HG03575 (cell line): ENCODE results near the gene FXYD6.

ENCODE experiments used
- ATAC-seq: cut with Tn5 transposase; IDR thresholded peaks from one replicate; pipeline ENCODE4 v1.9.1; 2021; ENCODE audit not compliant: unreplicated experiment, insufficient number of reproducible peaks, low FRiP score; ENCODE audit errors: extremely low read depth

FXYD6 gene

DNA sequence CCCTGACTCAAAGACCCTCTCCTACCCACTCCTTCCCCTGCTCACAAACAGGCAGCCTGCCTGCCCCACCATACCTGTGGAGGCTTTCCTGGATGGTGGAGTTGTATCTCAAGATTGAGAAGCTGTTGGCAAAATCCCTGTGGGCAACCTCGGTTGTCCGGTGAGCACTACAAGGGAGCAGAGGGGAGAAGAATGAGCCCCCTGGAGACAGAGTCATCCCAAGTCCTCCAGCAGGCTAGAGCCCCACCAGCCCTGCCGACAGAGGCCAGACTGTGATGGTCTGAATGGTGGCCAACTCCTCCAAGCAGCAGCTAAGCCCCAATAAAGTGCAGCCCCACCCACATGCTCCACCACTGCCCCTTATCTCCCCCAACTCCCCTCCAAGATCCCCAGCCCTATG is 35.2 kb upstream of the FXYD6 start:
- no peak for ATAC-seq

DNA sequence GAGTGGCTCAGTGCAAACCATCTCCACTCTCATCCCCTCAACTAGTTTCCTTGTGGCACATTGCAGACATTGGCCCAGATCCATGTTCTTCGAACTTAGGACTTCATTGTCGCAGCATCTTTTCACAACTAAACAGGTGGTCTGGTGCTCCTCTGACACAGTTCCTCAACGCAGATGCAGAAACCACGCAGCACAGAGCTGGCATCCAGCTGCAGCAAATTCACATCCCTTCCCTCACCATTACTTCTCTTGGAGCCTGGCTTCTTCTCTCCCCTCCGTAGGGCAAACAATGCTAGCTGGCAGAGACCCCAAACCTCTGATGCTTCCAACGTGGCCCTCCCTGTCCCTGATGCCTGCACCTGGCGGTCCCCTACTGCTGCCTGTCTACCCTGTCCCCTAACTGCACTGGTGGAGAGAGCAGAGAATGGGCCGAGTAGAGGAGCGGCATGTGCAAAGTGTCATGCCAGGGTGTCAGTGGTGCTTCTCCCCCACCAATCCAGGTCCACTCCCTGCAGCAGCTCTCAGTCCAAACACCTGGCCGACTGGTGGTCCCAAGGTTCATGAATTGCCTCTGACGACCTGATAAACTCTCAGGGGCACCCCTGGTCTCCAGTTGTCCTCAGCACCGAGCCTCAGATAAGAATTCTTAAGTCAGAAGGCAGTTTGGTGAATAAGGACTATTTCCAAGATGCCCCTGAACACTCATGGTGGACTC is 34.6 kb upstream of the FXYD6 start:
- no peak for ATAC-seq

DNA sequence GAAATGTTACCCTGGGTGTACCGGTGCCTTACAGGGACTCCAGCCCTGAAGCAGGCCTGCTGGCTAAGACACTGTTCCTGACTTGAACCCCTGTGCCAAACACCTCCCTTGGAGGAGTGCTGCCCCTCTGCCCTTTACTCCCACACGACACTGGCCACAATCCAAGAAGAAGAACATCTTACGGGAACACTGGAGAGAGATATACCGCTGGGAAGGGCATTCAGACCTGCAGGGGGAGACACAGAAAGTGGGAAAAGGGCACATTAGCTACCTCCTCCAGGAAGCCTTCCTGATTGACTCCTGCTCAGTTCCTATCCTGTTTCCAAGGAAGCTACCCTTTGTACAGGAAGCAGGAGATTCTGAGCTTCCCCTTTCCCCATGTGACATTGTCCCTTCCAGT is 34.1 kb upstream of the FXYD6 start:
- ATAC-seq: no peak

DNA sequence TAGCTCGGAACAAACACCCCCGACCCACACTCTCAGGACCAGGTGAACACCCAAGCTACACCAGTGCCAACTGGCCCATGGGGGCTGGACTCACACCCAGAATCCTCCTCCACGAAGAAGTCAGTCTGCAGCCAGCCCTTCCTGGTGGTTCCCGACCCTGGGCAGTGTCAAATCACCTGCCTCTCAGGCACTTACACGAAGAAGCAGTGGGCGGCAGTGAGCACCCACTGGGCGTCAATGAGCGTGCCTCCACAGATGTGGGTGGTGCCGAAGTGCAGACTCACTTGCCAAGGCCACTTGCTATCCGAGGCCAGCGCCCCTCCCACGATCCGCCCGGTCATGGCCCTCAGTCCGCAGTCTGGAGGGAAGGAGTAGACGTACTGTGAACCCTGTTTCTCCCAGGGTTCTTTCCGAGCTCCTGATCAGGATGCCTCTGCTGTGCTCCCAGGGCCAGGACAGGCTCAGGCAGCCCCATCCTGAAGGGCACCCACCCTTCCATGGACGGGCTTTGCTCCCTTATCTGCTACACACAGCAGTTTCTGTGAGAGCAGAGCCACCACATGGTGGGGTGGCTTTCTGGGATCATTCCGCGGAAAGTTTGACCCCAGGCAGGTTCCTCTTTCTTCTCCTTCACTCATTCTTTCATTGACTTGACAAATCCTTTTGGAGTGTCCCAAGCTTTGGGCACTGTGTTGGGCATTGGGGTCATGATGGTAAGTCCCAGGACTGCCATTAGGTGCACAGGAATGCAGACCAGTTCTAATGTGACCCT is 33.3 kb upstream of the FXYD6 start:
- no peak for ATAC-seq

DNA sequence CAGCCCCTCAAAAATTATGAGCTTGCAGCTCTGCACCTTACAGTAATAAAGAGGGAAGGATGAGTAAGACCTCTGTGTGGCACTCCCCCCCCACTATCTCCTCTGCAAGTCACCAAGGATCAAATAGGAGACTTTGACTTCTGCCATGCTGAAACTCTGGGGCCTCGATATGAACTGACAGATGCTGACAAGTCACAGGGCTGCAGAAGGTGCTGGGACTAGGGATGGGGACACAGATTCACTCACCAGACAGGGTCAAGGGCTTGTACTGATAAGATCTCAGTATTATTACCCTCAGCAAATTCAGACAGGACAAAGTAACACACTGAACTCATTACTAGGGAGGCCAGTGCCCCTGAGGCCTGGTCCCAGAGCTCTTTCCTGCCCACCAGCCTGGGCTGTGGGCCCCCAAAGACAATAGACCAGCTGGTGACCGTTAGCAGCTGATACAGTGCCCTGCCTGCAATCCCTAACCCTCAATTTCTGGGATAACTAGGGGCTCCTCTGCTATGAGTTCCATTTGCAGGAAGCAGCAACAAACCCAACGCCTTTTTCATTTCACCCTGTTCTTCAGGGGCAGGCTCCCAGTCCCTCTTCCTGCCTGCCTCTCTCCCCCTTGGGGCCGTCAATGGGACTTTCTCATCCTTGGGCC is 32.6 kb upstream of the FXYD6 start:
- no peak for ATAC-seq

DNA sequence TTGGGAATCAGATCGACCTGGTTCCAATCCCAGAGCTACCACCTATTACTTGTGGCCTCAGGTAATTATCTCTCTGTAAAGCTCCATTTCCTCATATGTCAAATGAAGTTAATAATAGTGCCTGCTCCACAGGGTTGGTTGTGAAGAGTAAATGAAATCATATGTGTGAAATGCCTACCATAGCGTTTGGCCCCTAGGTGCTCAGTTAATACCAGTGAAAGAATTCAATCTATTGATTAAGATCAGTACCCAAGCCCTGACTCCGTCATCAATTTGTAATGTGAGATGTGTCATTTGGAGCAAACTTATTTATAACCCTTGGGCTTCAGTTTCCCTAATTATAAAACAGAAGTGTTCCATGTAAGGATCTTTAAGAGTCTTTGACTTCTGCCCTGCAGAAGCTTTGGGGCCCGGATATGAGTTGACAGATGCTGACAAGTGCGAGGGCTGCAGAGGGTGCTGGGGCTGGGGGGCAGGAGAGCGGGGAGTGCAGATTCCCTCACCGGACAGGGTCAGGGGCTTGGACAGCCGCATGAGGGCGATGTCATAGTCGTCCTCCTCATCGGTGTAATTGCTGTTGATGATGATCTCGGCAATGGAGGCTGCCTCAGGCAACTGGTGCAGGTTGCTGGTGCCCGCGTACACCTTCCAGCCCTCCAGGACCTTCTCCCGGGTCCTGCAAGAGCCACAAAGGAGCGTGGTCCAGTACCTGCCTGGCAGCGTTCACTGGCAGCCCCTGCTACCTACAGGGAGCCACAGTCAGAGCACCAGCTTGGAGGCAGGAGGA is 31.8 kb upstream of the FXYD6 start:
- ATAC-seq: no peak

DNA sequence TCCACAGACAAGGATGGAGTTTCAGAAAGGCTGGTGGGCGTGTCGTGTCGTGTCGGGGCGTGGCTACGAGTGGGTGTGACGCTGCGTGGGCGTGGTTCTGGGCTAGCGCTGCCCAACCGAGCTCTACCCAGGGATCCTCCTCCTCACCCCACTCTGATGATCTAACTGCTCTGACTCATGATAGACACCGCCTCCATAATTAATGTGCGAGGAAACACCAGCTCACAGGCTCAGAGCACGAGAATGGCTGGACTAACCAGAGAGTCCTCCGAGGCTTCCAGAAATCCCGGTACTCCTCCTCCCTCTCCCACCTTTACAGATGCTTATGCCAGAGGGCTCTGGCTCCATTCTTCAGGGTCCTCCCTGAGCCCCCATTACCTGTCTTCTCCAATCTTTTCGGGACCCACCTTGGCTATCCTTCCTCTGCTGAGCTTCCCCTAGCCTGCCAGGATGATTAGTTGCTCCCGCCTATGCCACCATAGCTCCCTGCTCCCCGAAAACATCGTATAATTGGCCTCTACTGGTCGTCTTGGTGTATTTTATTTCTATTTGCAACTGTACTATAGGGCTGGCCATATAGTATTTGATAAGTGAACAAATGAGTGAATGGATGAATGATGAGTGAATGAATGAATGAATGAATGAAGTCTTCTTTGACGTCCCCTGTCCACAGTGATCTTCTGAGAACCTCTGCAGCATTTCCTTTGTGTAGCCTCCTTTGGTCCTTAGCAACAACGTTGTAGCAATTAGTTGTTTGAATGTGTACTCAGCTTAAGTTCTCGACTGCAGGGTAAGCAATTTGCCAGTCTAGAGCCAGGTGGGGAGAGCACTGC is 31.0 kb upstream of the FXYD6 start:
- no peak for ATAC-seq

DNA sequence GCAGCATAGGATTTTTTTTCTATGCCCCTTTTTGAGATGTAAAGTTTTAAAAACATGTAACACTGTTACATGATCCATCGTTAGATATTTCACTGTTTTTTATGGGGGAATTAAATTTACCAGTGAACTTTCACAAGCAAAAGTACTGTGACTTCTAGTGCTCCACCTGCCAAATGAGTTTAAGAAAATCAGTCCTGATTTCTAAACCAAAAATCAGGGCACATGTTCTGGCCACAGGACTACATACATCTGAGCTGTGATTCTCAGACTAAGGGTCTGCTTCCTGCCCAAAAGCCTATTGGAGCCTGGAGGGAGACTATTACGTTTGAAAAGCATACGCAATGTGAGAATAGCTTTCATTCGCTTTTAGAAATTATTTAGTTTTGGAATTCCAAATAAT is 30.3 kb upstream of the FXYD6 start:
- ATAC-seq: no peak

DNA sequence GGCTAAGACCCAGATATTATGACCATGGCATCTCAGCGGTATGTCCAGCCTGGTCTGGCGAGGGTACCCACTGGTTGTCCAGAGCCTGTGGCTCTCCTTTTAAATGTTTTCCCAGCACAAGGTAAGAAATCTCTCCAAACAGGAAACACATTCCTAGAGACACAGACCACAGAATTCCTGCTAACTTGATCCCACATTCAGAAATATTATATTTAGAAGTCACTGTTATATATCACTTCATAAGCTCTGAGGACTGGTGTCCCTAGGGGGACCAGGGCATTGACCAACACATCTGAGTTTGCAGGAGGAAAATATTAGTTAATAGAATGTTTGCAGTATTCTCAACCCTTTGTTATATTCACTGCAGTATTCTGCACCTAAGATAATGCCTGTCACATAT is 29.7 kb upstream of the FXYD6 start:
- no peak for ATAC-seq

DNA sequence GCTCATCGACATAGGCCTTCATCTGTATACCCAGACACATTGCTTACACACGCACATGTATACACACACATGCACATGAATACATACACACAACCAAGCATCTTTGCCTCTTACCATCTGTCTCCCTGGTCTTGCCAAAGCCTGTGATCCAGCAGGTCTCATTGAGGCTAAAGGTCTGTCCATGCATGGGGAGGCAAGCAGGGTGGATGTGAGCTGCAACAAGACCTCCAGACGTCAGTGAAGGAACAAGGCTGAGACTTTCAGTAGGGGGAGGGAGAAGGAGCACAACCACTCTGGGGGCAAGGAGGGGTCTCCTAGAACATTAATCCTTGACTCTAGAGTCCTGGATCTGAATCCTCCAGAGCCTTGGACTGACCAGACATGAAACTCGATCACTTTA is 29.1 kb upstream of the FXYD6 start:
- no peak for ATAC-seq

DNA sequence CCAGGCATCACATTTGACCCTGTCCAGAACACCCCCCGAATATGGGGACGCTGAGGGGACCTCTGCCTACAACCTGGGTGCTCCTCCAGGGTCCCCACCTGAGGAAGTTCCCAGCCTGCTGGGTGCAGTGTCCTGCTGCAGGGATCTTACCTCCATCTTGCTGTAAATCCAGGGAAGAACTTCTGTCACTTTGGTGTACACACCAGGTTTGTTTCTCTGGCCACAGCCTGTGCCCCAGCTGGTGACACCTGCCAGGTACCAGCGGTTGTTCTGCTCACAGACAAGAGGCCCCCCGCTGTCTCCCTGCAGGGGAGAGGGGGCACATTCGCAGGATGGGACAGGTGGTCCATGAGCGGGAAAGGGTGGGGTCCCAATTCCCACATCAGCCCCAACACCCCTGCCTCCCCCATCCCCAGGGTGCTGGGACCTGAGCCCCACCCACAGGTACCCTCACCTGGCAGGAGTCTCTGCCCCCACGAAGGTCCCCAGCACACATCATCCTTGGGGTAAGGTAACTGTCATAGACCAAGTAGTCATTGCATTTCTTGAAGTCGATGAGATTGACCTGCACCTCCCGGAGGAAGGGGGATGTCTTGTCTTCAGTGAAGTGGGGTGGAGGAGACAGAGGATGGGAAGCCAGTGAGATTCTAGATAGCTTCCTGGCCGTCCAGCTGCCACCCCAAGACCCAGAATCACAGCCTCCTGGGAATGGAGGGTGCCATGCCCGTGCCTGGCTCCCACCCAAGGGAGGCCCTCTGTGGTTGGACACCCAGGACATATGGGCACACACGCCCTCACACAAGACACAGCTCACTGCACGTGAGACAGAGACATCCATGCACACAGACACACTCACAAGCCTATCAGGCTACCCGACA is 27.3 kb upstream of the FXYD6 start:
- no peak for ATAC-seq

DNA sequence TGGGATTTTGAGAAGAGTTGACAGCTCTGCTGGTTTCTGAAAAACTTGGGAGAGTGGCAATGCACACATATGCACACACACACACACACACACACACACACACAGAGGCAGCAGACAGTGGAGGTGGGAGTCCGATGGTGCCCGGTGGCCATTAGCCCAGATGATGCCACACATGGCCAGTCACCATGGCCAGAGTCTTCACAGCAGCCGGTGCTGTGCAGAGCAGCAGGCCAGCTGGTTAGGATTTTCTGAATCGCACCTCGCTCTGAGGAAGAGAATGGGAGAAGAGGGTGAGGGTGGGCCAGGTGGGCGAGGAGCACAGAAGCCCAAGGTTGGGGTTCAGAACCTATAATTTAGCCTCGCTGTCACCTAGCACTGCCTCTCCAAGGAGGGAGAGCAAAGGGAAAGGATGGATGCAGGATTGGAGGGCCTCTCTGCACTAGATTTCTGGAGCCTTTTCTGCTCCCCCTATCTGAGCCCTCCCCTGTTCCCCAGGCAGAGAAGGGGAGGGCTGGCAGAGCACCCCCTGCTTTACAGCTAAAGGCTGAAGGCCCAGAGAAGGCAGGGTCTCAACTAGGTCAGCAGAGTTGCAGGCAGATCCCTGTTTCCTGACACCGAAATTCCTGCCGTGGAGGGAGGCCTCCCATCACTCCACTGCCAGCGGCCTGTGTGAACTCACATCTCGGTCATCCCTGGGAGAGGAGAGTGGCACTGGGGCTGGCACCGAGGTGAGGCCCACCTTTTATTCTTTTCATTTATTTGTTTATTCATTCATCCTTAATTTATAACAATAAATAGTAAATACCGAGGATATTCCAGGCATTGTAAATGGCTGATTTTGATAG is 25.8 kb upstream of the FXYD6 start:
- ATAC-seq: no peak

DNA sequence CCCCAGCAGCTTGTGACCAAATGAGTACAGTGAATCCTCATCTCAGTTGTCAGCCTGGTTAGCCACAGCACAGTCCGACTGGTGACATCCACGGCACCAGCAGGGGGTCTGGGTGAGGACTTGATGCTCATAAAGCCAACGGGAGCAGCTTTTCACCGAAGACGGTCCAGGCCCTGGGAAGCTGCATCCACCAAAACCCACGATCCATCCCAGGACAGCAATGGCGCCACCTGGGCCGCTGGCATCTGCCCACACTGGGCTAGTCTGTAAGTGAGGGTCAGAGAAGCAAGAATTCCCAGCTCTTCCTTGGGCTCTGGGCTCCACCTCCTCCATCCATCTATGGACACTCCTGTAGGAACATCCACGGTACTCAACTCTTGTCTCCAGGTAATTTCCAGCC is 25.1 kb upstream of the FXYD6 start:
- ATAC-seq: no peak

DNA sequence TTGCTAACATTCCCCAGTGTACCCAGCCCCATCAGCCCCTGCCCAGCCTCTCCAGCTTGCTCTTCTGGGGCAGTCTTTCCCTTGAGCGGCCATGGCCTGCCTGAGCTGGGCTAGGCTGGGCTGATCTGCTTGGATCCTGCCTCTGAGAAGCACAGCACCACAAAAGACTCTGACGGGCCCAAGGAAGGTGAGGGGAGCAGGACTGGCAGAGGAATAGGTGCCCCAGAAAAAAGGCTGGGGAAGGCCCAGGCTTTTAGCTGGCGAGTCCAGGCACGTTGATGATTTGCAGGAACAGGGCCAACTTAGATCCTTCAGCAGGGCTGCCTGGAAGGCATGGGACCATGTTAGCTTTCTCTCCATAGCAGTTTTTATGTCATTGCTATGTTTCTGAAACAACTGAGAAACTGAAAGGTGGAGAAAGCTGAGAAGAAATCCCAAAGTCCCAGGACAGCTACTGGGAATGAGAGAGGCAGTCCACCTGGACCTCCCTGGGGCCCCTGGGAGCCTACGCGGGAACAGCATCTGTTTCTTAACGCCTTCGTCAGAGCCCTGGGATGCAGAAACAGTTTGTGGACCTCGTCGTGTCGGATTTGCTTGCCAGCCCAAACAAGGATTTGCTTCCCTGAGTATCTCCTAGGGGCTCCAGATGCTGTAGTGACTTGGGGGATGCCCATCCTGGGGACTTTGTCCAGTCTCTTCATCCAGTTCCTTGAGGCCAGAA is 24.4 kb upstream of the FXYD6 start:
- no peak for ATAC-seq

DNA sequence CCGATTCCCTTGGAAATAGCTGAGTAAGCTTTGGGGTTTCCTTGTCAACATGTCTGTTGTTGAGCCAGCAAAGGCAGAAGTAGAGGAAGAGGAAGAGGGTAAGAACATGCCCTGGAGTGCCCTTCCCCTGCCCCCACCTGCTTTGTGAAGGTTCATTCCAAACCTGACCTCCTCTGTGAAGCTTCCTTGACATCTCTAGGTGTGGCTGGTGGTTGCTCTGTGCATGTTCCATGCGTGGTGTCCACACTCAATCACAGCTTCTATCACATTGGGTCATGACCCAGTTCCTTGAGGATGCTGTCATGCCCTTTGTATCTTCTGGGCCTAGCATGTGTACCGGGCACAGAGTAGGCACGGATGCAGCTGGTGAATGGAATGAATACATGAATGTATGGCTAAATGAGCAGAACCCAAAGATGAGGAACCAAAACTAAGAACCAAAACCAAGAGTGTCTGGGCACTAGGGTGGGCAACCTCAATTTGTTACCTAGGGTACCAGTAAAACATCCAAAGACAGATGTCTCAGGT is 23.7 kb upstream of the FXYD6 start:
- ATAC-seq: no peak

DNA sequence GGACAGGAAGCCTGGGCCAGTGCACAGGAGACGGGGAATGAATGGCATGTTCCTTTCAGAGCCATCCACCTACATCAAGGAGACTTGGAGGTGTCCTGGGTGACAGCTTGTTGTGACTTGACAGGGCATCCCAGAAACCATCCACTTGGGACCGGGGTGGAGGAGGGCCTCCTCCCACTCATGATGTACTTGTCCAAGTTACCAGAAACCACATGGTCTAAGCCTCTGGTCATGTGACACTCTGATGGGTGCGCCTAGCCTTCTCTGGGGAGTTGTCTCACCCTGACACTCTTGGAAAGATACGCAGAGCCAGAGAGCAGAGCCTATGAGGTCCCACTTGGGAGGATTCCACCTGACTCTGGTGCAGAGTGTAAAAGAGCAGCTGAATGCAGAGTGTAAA is 21.6 kb upstream of the FXYD6 start:
- ATAC-seq: no peak
